ENCODE measurements around the gene INTS11.

INTS11 gene

GRCh38 chr1:1345384-1345783 is 20.9 kb upstream of the INTS11 start:
- DNase-seq (ENCODE audit: extremely low read depth in 1 of 2, low read depth in 1 of 2) = no peak

- no peak for DNase-seq (ENCODE audit: extremely low read depth in 1 of 2, low read depth in 1 of 2)
These were observed 20.3 kb upstream of the INTS11 start for GRCh38 chr1:1344655-1345361.

GRCh38 chr1:1343811-1344421 is 19.5 kb upstream of the INTS11 start:
- DNase-seq (ENCODE audit: extremely low read depth in 1 of 2, low read depth in 1 of 2) = no peak

GRCh38 chr1:1342584-1343115 is 18.2 kb upstream of the INTS11 start:
- DNase-seq (ENCODE audit: extremely low read depth in 1 of 2, low read depth in 1 of 2) = no peak

- no peak for DNase-seq (ENCODE audit: extremely low read depth in 1 of 2, low read depth in 1 of 2)
These were observed 17.7 kb upstream of the INTS11 start for GRCh38 chr1:1342061-1342562.

GRCh38 chr1:1341549-1342021 is 17.1 kb upstream of the INTS11 start:
- DNase-seq (ENCODE audit: extremely low read depth in 1 of 2, low read depth in 1 of 2) = no peak

GRCh38 chr1:1340791-1341548 is 16.5 kb upstream of the INTS11 start:
- no peak for DNase-seq (ENCODE audit: extremely low read depth in 1 of 2, low read depth in 1 of 2)

GRCh38 chr1:1340185-1340584 is 15.7 kb upstream of the INTS11 start:
- DNase-seq (ENCODE audit: extremely low read depth in 1 of 2, low read depth in 1 of 2) = no peak

GRCh38 chr1:1338278-1338677 is 13.8 kb upstream of the INTS11 start:
- no peak for DNase-seq (ENCODE audit: extremely low read depth in 1 of 2, low read depth in 1 of 2)

- no peak for DNase-seq (ENCODE audit: extremely low read depth in 1 of 2, low read depth in 1 of 2)
These were observed 13.3 kb upstream of the INTS11 start for GRCh38 chr1:1337793-1338147.

GRCh38 chr1:1336931-1337792 is 12.7 kb upstream of the INTS11 start:
- DNase-seq (ENCODE audit: extremely low read depth in 1 of 2, low read depth in 1 of 2) = no peak

- no peak for DNase-seq (ENCODE audit: extremely low read depth in 1 of 2, low read depth in 1 of 2)
These were observed 12.0 kb upstream of the INTS11 start for GRCh38 chr1:1336446-1336845.

GRCh38 chr1:1335792-1336248 is 11.4 kb upstream of the INTS11 start:
- DNase-seq (ENCODE audit: extremely low read depth in 1 of 2, low read depth in 1 of 2) = no peak

- no peak for DNase-seq (ENCODE audit: extremely low read depth in 1 of 2, low read depth in 1 of 2)
These were observed 10.8 kb upstream of the INTS11 start for GRCh38 chr1:1335283-1335682.

- DNase-seq (ENCODE audit: extremely low read depth in 1 of 2, low read depth in 1 of 2) = no peak
These were observed 10.4 kb upstream of the INTS11 start for GRCh38 chr1:1334835-1335234.

- DNase-seq (ENCODE audit: extremely low read depth in 1 of 2, low read depth in 1 of 2) = no peak
These were observed 9.2 kb upstream of the INTS11 start for GRCh38 chr1:1333551-1334241.

- DNase-seq (ENCODE audit: extremely low read depth in 1 of 2, low read depth in 1 of 2) = no peak
These were observed 8.5 kb upstream of the INTS11 start for GRCh38 chr1:1332774-1333480.

GRCh38 chr1:1332031-1332755 is 7.7 kb upstream of the INTS11 start:
- no peak for DNase-seq (ENCODE audit: extremely low read depth in 1 of 2, low read depth in 1 of 2)
